Duodenal mucosa (tissue), 2 donors: Measurements from ENCODE around the gene SETD3.
"Not testable (repeated sequence)": the region's sequence is repeated elsewhere in the genome, so short reads cannot be mapped to it uniquely, and the experiment has no call there.

Experiments used
- H3K27ac ChIP-seq: one replicate; pipeline ENCODE4 v1.7.0; 2013; ENCODE audit warnings: low read depth, low read length
- H3K27me3 ChIP-seq, 2 donors: one replicate each; pipeline ENCODE4 v1.7.0; 2013; ENCODE audit warnings: low read length in 2 of 2, control low read depth in 1 of 2; ENCODE audit not compliant: insufficient read depth in 2 of 2, control insufficient read depth in 1 of 2
- H3K36me3 ChIP-seq, 2 donors: one replicate each; pipeline ENCODE4 v1.7.0; 2013; ENCODE audit warnings: low read length in 2 of 2, control low read depth in 1 of 2; ENCODE audit not compliant: insufficient read depth in 2 of 2, control insufficient read depth in 1 of 2
- H3K4me1 ChIP-seq, 2 donors: one replicate each; pipeline ENCODE4 v1.7.0; 2013; ENCODE audit warnings: low read length in 2 of 2, control low read depth in 1 of 2; ENCODE audit not compliant: insufficient read depth in 2 of 2, control insufficient read depth in 1 of 2
- H3K4me3 ChIP-seq, 2 donors: one replicate each; pipeline ENCODE4 v1.7.0; 2013; ENCODE audit warnings: low read length in 2 of 2, low read depth in 1 of 2
- H3K9ac ChIP-seq, 2 donors: one replicate each; pipeline ENCODE4 v1.7.0; 2013; ENCODE audit warnings: low read length in 2 of 2, low read depth in 1 of 2
- H3K9me3 ChIP-seq, 2 donors: one replicate each; pipeline ENCODE4 v1.7.0; 2013; ENCODE audit warnings: low read length in 2 of 2, control low read depth in 1 of 2; ENCODE audit not compliant: control insufficient read depth in 1 of 2

SETD3 gene

DNA sequence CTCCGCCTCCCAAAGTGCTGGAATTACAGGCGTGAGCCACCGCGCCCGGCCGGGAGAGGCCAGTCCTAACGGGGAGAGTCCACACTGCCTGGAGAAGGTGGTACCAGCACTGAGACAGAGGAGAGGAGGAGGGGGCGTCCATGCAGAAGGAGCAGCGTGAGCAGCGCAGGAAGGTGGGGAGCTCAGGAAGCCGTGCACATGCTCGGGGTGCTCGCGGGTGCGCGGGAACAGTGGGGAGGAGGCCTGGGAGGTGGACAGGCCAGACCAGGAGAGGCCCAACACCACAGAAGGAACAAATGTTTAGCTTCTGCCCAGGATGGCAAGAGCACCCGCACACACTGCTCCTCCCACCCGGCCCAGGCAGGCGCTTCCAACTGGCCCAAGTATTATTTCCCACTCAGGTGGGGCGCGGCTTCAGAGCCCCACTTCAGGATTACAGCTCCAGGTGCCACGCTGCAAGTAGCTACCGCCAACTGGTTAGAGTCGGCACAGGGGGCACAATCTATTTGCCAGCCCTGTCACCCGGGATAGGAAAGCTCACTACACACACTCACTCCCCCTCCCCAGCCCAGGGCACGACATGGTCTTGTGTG lies 127.9 kb downstream of the SETD3 start:
- Histone ChIP-seq H3K27me3 (no peaks in the 10 kb centered on the region), H3K27ac (no peak overlapping the region), H3K4me1 (no peaks in the 10 kb centered on the region), H3K36me3 (no peaks in the 10 kb centered on the region), H3K9me3 (no peaks in the 10 kb centered on the region), H3K4me3 (no peak overlapping the region), H3K9ac (no peak overlapping the region)

DNA sequence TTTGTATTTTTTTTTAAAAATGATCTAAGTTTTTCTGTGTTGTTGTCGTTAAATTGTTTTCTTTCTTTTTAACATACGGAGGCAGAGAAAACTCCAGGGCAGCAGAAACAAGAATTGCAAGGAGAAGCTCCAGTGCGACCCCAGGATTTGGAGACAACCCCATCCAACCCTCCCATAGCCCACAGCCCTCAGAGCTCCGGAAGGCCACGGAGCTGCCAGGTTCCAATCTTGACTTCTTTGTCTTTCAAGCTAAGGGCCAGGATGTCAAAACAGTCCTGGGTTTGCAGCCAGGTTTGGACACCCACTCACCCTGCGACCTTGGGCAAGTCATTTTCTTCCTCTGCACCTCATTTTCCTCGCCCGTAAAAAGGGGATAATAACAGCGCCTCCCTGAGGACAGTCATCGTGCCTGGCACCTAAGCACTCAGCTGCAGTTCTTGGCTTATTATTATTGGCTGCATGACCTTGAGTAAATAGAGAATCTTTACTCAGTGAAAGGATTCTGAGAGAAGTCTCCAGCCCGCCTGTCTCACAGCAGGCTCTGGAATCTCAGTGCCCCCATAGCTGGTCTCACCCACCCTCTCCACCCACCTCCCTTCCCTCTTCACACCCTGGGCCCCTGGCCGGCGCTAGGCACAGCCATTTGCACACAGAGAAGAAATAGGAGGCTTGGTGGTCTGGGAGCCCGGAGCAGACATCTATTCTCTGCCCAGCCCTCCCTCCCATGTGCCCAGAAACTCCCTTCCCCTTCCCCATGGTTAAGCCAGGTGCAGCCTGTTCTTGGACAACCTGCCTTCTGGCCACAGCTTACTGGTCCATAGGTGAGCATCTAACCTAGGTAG lies 129.3 kb downstream of the SETD3 start:
- no peak overlapping the region for H3K9ac ChIP-seq
- H3K36me3 ChIP-seq, result no peaks in the 10 kb centered on the region
- H3K9me3 ChIP-seq, result no peaks in the 10 kb centered on the region
- H3K27ac ChIP-seq, result no peak overlapping the region
- no peaks in the 10 kb centered on the region for H3K4me1 ChIP-seq
- H3K4me3 ChIP-seq, result no peak overlapping the region
- H3K27me3 ChIP-seq, result no peaks in the 10 kb centered on the region

DNA sequence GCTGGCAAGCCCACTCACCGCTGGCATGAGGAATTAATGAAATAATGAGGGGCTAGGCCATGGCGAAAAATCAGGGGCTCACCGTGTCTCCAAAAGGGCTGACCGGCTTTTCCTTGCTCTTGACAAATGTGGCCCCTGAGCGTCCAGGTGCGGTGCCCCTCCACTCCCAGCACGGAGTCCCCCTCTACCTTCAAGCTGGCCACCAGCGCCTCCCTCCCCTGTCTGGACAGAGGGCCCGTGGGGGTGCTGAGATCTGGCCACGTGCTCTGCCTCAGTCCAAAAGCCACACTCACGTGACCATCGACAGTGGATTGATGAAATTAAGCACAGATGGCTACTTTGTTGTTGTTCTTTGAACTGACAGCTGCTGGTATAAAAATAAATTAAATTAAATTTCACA lies 129.9 kb downstream of the SETD3 start:
- Histone ChIP-seq H3K9ac (no peak overlapping the region), H3K4me3 (no peak overlapping the region), H3K36me3 (no peaks in the 10 kb centered on the region), H3K4me1 (no peaks in the 10 kb centered on the region), H3K27me3 (no peaks in the 10 kb centered on the region), H3K9me3 (no peaks in the 10 kb centered on the region), H3K27ac (no peak overlapping the region)

DNA sequence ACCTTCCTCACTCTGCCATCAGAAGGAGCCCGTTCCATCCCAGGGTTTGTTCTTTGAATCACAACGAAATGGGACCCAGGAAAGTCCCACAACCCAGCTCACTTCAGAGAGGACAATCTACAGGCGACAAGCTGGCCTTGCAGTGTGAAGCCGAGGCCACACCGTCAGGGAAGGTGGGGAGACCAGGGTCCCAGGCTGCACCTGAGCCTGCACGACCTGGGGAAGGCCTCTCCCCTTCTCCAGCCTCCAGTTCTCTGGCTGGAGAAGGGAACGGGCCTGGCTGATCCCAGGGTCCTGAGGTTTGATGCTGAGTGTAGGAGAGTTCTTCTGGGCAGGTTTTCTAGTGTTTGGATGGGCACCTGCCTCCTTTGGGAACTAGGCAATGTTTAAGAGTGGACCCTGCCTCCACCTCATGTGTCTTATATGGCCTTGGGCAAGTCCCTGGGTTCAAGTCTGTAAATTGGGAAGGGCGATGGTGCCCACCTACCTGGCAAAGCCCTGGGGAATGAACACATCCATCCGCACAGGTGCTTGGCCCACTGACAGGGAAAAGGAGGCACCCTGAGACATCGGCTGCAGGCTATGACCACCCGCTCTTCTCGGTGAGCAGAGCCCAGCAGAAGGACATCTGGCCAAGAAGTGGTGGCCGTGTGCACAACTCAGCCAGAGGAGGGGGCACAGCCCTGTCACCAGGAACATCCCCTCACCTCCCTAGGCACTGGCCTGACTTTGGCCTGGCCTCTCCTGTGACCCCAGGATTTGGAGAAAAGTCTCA lies 130.8 kb downstream of the SETD3 start:
- Histone ChIP-seq H3K27ac (no peak overlapping the region), H3K9me3 (no peaks in the 10 kb centered on the region), H3K27me3 (no peaks in the 10 kb centered on the region), H3K36me3 (no peaks in the 10 kb centered on the region), H3K4me1 (no peaks in the 10 kb centered on the region), H3K4me3 (no peak overlapping the region), H3K9ac (no peak overlapping the region)

DNA sequence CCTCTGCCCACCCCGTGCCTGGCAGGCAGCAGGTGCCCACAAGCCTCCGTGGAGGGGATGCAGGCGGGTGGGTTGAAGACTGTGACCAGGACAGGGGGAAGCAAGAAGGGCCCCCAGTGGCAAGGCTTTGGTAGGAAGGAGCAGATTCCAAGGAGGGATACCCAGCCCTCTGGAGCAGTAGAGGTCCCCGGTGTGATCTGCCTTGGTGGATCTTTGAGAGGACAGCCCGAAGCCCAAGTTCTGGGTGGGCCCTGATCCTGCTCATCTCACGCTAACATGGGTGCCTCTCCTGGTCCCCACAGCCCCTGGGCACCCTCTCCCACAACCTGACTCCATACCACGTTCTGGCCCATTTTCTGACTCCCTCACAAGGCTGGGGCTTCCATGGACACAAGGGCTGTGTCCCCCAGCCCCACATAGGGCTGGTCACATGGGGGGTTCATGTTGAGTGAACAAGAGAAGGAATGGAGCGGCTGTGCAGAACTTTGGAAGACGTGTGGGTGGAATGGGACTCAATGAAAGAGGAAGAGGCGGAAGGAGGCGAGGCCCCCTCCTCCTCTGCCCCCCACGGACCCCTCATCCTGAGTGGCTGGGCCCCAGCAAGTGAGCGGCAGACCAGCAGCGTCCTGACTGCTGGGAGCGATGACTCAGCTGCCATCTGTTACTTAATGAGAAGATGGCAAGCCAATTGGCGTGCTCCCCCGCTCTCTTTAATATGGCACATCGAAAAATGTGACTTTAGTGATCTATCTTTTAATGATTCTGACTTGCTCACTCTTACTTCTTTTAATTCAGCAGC lies 131.6 kb downstream of the SETD3 start:
- no peaks in the 10 kb centered on the region for H3K4me1 ChIP-seq
- H3K27me3 ChIP-seq, result no peaks in the 10 kb centered on the region
- no peaks in the 10 kb centered on the region for H3K9me3 ChIP-seq
- no peak overlapping the region for H3K4me3 ChIP-seq
- no peak overlapping the region for H3K9ac ChIP-seq
- H3K36me3 ChIP-seq, result no peaks in the 10 kb centered on the region
- H3K27ac ChIP-seq, result no peak overlapping the region

GRCh38 chr14:99348231-99348630 lies 132.4 kb downstream of the SETD3 start:
- not testable (repeated sequence) for H3K9me3 ChIP-seq, H3K36me3 ChIP-seq, H3K27ac ChIP-seq, H3K4me3 ChIP-seq, H3K27me3 ChIP-seq, H3K9ac ChIP-seq, H3K4me1 ChIP-seq
